Cardiac muscle cell (in vitro differentiated cells and primary cell): ENCODE results near the gene TMEM192. TPM values are rescaled to one million over a fixed set of nuclear protein-coding genes. Genes with fewer than 3 reads are reported as not detected.
"Not testable (repeated sequence)": the region's sequence is repeated elsewhere in the genome, so short reads cannot be mapped to it uniquely, and the experiment has no call there.

Experiments used
- DNase-seq, 2 donors: peaks; one replicate each; pipeline versions ENCODE4 v3.0.0 to v3.0.0-alpha.2; 2010 to 2017; ENCODE audit warnings: low read depth in 1 of 2, low spot score in 1 of 2
- H3K27ac ChIP-seq: fragments of 200-600 bp; sonication (generic); 2 replicates; pipeline ENCODE4 v1.5.1; 2016
- H3K27me3 ChIP-seq: fragments of 200-600 bp; sonication (generic); 2 replicates; pipeline ENCODE4 v1.6.0; 2016; ENCODE audit warnings: control low read depth
- H3K36me3 ChIP-seq: fragments of 200-600 bp; sonication (generic); 2 replicates; pipeline ENCODE4 v1.5.1; 2016; ENCODE audit warnings: control low read depth
- H3K4me1 ChIP-seq: fragments of 200-600 bp; sonication (generic); 2 replicates; pipeline ENCODE4 v1.8.1; 2017; ENCODE audit warnings: low read depth, mild to moderate bottlenecking, mixed run types
- H3K4me3 ChIP-seq: fragments of 200-600 bp; sonication (generic); 2 replicates; pipeline ENCODE4 v1.5.1; 2016; ENCODE audit warnings: mild to moderate bottlenecking
- H3K9me3 ChIP-seq: fragments of 200-600 bp; sonication (generic); 2 replicates; pipeline ENCODE4 v1.5.1; 2017; ENCODE audit warnings: low read depth, mild to moderate bottlenecking, control low read depth
- CTCF ChIP-seq: IDR thresholded peaks from 2 replicates; pipeline ENCODE4 v1.5.1; 2012; ENCODE audit warnings: low read depth, mild to moderate bottlenecking, low read length
- polyA plus RNA-seq: library from polyadenylated mRNA; unstranded; fragments of >200 nt; fragmentation: Nextera tagmentation; extraction: Ambion mirVana; gene quantifications from 2 replicates; pipeline ENCODE4 v1.2.1, GENCODE V29; 2016
- total RNA-seq: library from RNA; depleted of rRNA; stranded (reverse); fragments of >200 nt; gene quantifications from 2 replicates; pipeline ENCODE4 v1.2.3, GENCODE V29; 2016

Gene TMEM192
- total and polyA plus RNA-seq, 2 experiments from 2014 or later = 7.7 to 14.0 TPM

GRCh38 chr4:165048170-165048569, 64.5 kb downstream of the TMEM192 start:
- DNase-seq = no peak
- H3K9me3 ChIP-seq = no peaks in the 10 kb centered on the region
- TF ChIP-seq CTCF = no peak
- no peak overlapping the region for H3K27ac ChIP-seq
- H3K36me3 ChIP-seq = no peaks in the 10 kb centered on the region
- H3K27me3 ChIP-seq = no peaks in the 10 kb centered on the region
- no peak overlapping the region for H3K4me3 ChIP-seq
- no peaks in the 10 kb centered on the region for H3K4me1 ChIP-seq

- Histone ChIP-seq H3K36me3 (no peaks in the 10 kb centered on the region), H3K27me3 (no peaks in the 10 kb centered on the region), H3K4me1 (no peaks in the 10 kb centered on the region), H3K4me3 (no peak within 1 kb of the TSS), H3K9me3 (no peaks in the 10 kb centered on the region), H3K27ac (no peak within 1 kb of the TSS)
- no peak for DNase-seq
- TF ChIP-seq CTCF = no peak
Measured at GRCh38 chr4:165031436-165032211, 81.0 kb downstream of the TMEM192 start, which contains the start of gene TRIM60. TRIM60 (plus strand) TSS chr4:165031999; CDS start chr4:165040073, 8,074 bp downstream.

- no peaks in the 10 kb centered on the region for H3K9me3 ChIP-seq
- peak in 1 of 2 donors; percentile 21 for DNase-seq
Measured at GRCh38 chr4:165027762-165028402, 84.8 kb downstream of the TMEM192 start.

GRCh38 chr4:165025782-165026181, 86.9 kb downstream of the TMEM192 start:
- not testable (repeated sequence) for DNase-seq, H3K4me3 ChIP-seq, H3K4me1 ChIP-seq, H3K9me3 ChIP-seq, H3K27me3 ChIP-seq, H3K36me3 ChIP-seq, H3K27ac ChIP-seq

More at GRCh38 chr4:165027762-165028402, 84.8 kb downstream of the TMEM192 start:
- no peak for TF ChIP-seq CTCF
- H3K36me3 ChIP-seq = no peaks in the 10 kb centered on the region
- H3K27ac ChIP-seq = no peak overlapping the region
- H3K4me1 ChIP-seq = no peaks in the 10 kb centered on the region
- H3K27me3 ChIP-seq = no peaks in the 10 kb centered on the region
- H3K4me3 ChIP-seq = no peak overlapping the region

Other genes starting within 250 kb of the TMEM192 start
- 2.3 and 2.8 TPM in 2 replicates for gene APELA, start 235.7 kb downstream of the TMEM192 start, total RNA-seq
- 4.2 and 5.8 TPM in 2 replicates for gene APELA, start 235.7 kb downstream of the TMEM192 start, polyA plus RNA-seq
- 1.9 and 2.2 TPM in 2 replicates for gene TRIM61, start 135.2 kb downstream of the TMEM192 start, total RNA-seq
- gene TRIM61, start 135.2 kb downstream of the TMEM192 start, polyA plus RNA-seq = 1.4 and 1.6 TPM in 2 replicates
- 0.07 TPM in 1 of 2 replicates, not detected in the other for gene TRIM60, start 80.9 kb downstream of the TMEM192 start, total RNA-seq
- gene TRIM60, start 80.9 kb downstream of the TMEM192 start, polyA plus RNA-seq = not detected in 2 replicates
- not detected in 2 replicates for gene TRIM75, start 59.0 kb downstream of the TMEM192 start, total RNA-seq
- gene TRIM75, start 59.0 kb downstream of the TMEM192 start, polyA plus RNA-seq = not detected in 2 replicates
- gene KLHL2, start 94.7 kb upstream of the TMEM192 start, total RNA-seq = 35.3 and 39.7 TPM in 2 replicates
- gene KLHL2, start 94.7 kb upstream of the TMEM192 start, polyA plus RNA-seq = 39.8 and 46.3 TPM in 2 replicates
- 65.8 and 170 TPM in 2 replicates for gene MSMO1, start 214.8 kb upstream of the TMEM192 start, total RNA-seq
- gene MSMO1, start 214.8 kb upstream of the TMEM192 start, polyA plus RNA-seq = 138 and 305 TPM in 2 replicates